ENCODE data around the gene FSD2. TPM values are rescaled to one million over a fixed set of nuclear protein-coding genes. Genes with fewer than 3 reads are reported as not detected.

The FSD2 gene
- total and polyA plus RNA-seq, 2 of the 4 experiments (the other 2 are of a cell fraction) = not detected

GRCh38 chr15:82846621-82847020, 40.8 kb upstream of the FSD2 start:
- dilution Hi-C loops (cut with HindIII; ENCODE audit: low sequenced_read_pairs, unreplicated experiment) (no loop called here), intact Hi-C loops (cut with micrococcal nuclease) (loop anchor here (5.0 kb wide), 1 partner anchor 141 kb away; the partner anchor contains the start of gene RAMAC), in situ Hi-C loops (cut with MboI; ENCODE audit: low sequenced_read_pairs) (no loop called here)
- ATAC-seq (ENCODE audit: low read depth) = no peak
- no CpG with 5 or more reads among the region's 4 CpGs for WGBS, 2 experiments (ENCODE audit: extremely low coverage in 2 of 2, insufficient read length in 1 of 2)
- Histone ChIP-seq H3K18ac (ENCODE audit: low read depth, low read length) (no peak overlapping the region), H3K36me3 (ENCODE audit: control insufficient read depth, insufficient read depth, low read length) (no peaks in the 10 kb centered on the region), H3K4me3 (ENCODE audit: insufficient read depth, low read depth, low read length) (no peak overlapping the region), H2AFZ (replicated peaks; ENCODE audit: low read length, poor library complexity) (no peak overlapping the region), H3K27me3 (ENCODE audit: control insufficient read depth, insufficient read depth, low read length) (no peaks in the 10 kb centered on the region), H2AK9ac (replicated peaks; ENCODE audit: low read depth, low read length, poor library complexity) (no peak overlapping the region), H2BK120ac (ENCODE audit: low read depth, low read length) (no peak overlapping the region), H3K9ac (ENCODE audit: low read depth, low read length) (no peak overlapping the region), H2BK5ac (ENCODE audit: low read depth, low read length, poor library complexity, severe bottlenecking) (no peak overlapping the region), H2BK15ac (ENCODE audit: low read depth, low read length) (no peak overlapping the region), H4K5ac (ENCODE audit: low read depth, low read length) (no peak overlapping the region), H3K56ac (ENCODE audit: extremely low read depth, insufficient read depth, low read length) (no peak overlapping the region), H2BK20ac (ENCODE audit: low read depth, low read length) (no peak overlapping the region), H3K23ac (ENCODE audit: low read depth, low read length) (no peak overlapping the region), H4K20me1 (ENCODE audit: insufficient read depth, low read length) (no peaks in the 10 kb centered on the region), H3K4me1 (ENCODE audit: control insufficient read depth, insufficient read depth, low read length) (peaks cover 6% of the 10 kb centered on the region; the same call in 1 of the 2 replicates), H3K14ac (replicated peaks; ENCODE audit: low read depth, low read length) (no peak overlapping the region), H3K79me1 (ENCODE audit: low read depth in 1 of 2, low read length in 2 of 2) (no peaks in the 10 kb centered on the region), H3K27ac (ENCODE audit: insufficient read depth, low read length) (no peak overlapping the region), H2AK5ac (ENCODE audit: low read depth, low read length) (no peak overlapping the region), H3K4ac (ENCODE audit: low read depth, low read length) (no peak overlapping the region), H4K91ac (ENCODE audit: insufficient read depth, low read depth, low read length) (no peak overlapping the region), H3K9me1 (ENCODE audit: insufficient read depth, low read length) (no peaks in the 10 kb centered on the region; the same call in 1 of the 2 replicates), H3K9me3 (ENCODE audit: control insufficient read depth, insufficient read depth, low read length) (no peaks in the 10 kb centered on the region), H4K8ac (ENCODE audit: low read depth in 2 of 2, low read length in 2 of 2) (no peak overlapping the region), H3K4me2 (ENCODE audit: low read depth, low read length) (no peak overlapping the region)
- DNase-seq = no peak
- no TSS peak for BruUV-seq (replicated peaks)
- CTCF ChIA-PET = no interaction called here
- TF ChIP-seq MAZ (IDR thresholded peaks at IDR 0.05; ENCODE audit: borderline replicate concordance, low read depth, low read length) (no peak), CTCF (conservative IDR thresholded peaks at IDR 0.05; ENCODE audit: low read depth, low read length) (no peak), MXI1 (IDR thresholded peaks at IDR 0.05; ENCODE audit: borderline replicate concordance, low read depth, low read length) (no peak), NFE2L2 (IDR thresholded peaks at IDR 0.05; ENCODE audit: low read depth, low read length) (no peak), SMC3 (IDR thresholded peaks at IDR 0.05; ENCODE audit: low read depth, low read length) (no peak), POLR2A (IDR thresholded peaks at IDR 0.05; ENCODE audit: low read depth, low read length) (no peak), RFX5 (IDR thresholded peaks at IDR 0.05; ENCODE audit: low read depth, low read length) (no peak), MAFK (IDR thresholded peaks at IDR 0.05; ENCODE audit: low read depth, low read length) (no peak), BHLHE40 (IDR thresholded peaks at IDR 0.05; ENCODE audit: low read depth, low read length) (no peak), CEBPB (IDR thresholded peaks at IDR 0.05; ENCODE audit: low read depth, low read length) (no peak), RAD21 (IDR thresholded peaks at IDR 0.05; ENCODE audit: low read length) (no peak)
- POLR2A ChIA-PET (ENCODE audit: unreplicated experiment) = no interaction called here

Data from IMR-90 (cell line).